Measurements from ENCODE around the gene ZNF740.

GRCh38 chr12:53241623-53242412, 61.3 kb downstream of the ZNF740 start:
- TF ChIP-seq CTCF (conservative IDR thresholded peaks at IDR 0.05; ENCODE audit: low read length) (no peak), EZH2phosphoT487 (IDR thresholded peaks at IDR 0.05; ENCODE audit: borderline replicate concordance) (no peak)
